GM21515 (cell line): Measurements from ENCODE around the gene HAPLN3.

Experiments used
- ATAC-seq: cut with Tn5 transposase; IDR thresholded peaks from one replicate; pipeline ENCODE4 v1.9.1; 2021; ENCODE audit not compliant: unreplicated experiment

Gene HAPLN3

DNA sequence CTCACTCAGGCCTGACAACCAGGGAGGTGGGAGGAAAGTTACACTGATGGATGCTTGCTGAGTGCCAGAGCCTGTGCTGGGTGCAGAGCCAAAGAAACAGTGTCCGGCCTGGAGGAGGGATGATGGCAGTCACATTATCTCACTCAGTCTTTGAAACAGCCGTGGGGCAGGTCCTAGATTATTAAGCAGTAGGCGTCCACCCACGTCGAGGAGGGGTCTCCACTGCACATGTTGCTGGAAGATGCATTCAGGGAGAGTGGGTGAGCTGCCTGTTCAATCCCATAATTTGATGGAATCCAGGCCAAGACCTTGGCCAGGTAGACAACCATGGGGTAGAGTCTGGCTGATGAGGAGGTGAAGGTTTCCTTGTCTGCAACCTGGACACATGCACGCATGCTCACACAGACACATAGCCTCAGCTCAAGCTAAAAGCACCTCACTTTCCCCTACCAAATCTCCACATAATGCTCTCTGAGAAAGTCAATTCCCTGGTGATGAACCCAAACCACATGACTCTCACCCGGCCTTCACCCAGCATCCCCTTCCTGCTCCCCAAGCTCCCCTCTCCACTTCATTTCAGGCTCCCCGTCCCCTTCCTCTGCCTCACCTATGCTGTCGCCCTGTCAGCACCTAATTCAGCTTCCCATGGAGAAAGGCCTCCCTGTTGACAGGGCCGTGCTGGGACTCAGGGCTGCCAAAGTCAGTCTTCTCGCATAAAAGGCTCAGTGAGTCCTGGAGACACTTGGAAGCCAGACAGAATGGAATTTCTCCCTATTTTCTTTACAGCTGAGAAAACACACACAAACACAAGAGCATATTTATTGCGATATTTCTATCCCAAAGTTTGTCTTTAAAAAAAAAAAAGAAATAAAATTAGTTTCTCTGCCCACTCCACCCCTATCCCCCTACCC, 62.3 kb downstream of the HAPLN3 start:
- no peak for ATAC-seq

DNA sequence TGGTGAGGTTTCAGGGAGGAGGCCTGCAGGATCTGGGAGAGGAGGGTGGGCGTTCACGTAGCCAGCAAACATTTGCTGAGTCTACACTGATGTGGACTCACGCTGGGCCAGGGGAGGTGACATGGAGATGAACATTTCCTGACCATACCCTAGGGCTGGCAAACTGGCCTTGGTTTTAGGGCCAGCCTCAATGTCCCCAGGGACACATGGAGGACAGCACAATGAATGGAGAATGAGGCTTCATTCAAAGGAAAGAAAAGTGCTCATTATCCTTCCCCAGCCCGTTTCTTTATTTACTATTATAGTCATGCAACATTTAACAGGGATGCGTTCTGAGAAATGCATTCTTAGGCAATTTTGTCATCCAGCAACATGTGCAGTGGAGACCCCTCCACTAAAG, 65.3 kb downstream of the HAPLN3 start:
- no peak for ATAC-seq

DNA sequence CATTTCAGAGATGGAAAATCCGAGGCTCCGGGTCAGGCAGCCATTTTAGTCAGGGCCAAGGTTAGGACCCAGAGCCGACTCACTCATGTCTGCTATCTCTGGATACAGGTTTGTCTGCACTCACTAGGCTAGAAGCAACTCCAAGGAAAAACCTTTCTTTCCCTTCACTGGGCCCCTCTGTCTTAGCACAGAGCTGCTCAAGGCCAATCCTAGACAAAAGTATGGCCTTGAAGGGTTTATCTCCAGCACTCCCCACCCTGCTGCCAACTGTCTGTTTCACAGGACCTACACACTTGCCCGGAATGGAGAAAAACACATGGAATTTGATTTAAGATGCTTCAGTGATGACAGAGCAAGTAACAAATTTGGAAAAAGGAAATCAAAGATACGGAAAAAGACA, 66.6 kb downstream of the HAPLN3 start:
- ATAC-seq: no peak
